T-helper 2 cell treated with Interferon-gamma antibody and Interleukin-4, amounts not matched to agents 5 μg/mL and 100 μg/mL, for 36 hours (primary cell): Measurements from ENCODE around the gene UROS.

Experiments
- DNase-seq: peaks from one replicate; pipeline ENCODE4 v3.0.0; 2021; ENCODE audit warnings: low spot score
- H3K27ac Mint-ChIP-seq: one replicate; pipeline ENCODE4 v1.8.0; 2021; ENCODE audit warnings: mild to moderate bottlenecking, mixed read lengths
- H3K27me3 Mint-ChIP-seq: one replicate; pipeline ENCODE4 v1.8.0; 2021; ENCODE audit warnings: low read depth, mixed read lengths
- H3K36me3 Mint-ChIP-seq: one replicate; pipeline ENCODE4 v1.8.0; 2021; ENCODE audit warnings: low read depth, mixed read lengths
- H3K4me1 Mint-ChIP-seq: one replicate; pipeline ENCODE4 v1.8.0; 2021; ENCODE audit warnings: low read depth, mixed read lengths
- H3K4me3 Mint-ChIP-seq: one replicate; pipeline ENCODE4 v1.8.0; 2022; ENCODE audit warnings: mild to moderate bottlenecking, moderate library complexity, mixed read lengths
- H3K9me3 Mint-ChIP-seq: one replicate; pipeline ENCODE4 v1.8.0; 2021; ENCODE audit warnings: mixed read lengths

UROS gene

GRCh38 chr10:125788156-125789034, 34.7 kb downstream of the UROS start:
- Mint-ChIP-seq H3K36me3 (peaks cover 14% of the 10 kb centered on the region), H3K9me3 (no peaks in the 10 kb centered on the region), H3K27me3 (no peaks in the 10 kb centered on the region), H3K4me3 (no peak overlapping the region), H3K4me1 (peaks cover 12% of the 10 kb centered on the region), H3K27ac (peak overlapping the region; percentile 71)
- DNase-seq = no peak

- Mint-ChIP-seq H3K4me1 (peaks cover 12% of the 10 kb centered on the region), H3K27ac (no peak overlapping the region), H3K4me3 (no peak overlapping the region), H3K27me3 (no peaks in the 10 kb centered on the region), H3K36me3 (peaks cover 8% of the 10 kb centered on the region), H3K9me3 (no peaks in the 10 kb centered on the region)
- DNase-seq = no peak
Measured at GRCh38 chr10:125785791-125786190, 37.3 kb downstream of the UROS start.

- Mint-ChIP-seq H3K36me3 (peaks cover 4% of the 10 kb centered on the region), H3K4me3 (no peak overlapping the region), H3K27ac (no peak overlapping the region), H3K27me3 (no peaks in the 10 kb centered on the region), H3K4me1 (peaks cover 11% of the 10 kb centered on the region), H3K9me3 (no peaks in the 10 kb centered on the region)
- DNase-seq = no peak
Measured at GRCh38 chr10:125783957-125784356, 39.1 kb downstream of the UROS start.

GRCh38 chr10:125783408-125783807, 39.6 kb downstream of the UROS start:
- DNase-seq = no peak
- peaks cover 3% of the 10 kb centered on the region for H3K36me3 Mint-ChIP-seq
- peaks cover 7% of the 10 kb centered on the region for H3K4me1 Mint-ChIP-seq
- no peak overlapping the region for H3K4me3 Mint-ChIP-seq
- no peak overlapping the region for H3K27ac Mint-ChIP-seq
- no peaks in the 10 kb centered on the region for H3K27me3 Mint-ChIP-seq
- H3K9me3 Mint-ChIP-seq = no peaks in the 10 kb centered on the region

GRCh38 chr10:125782616-125783015, 40.4 kb downstream of the UROS start:
- Mint-ChIP-seq H3K4me1 (no peaks in the 10 kb centered on the region), H3K27ac (no peak overlapping the region), H3K36me3 (no peaks in the 10 kb centered on the region), H3K27me3 (no peaks in the 10 kb centered on the region), H3K9me3 (no peaks in the 10 kb centered on the region), H3K4me3 (no peak overlapping the region)
- no peak for DNase-seq

GRCh38 chr10:125782054-125782453, 41.0 kb downstream of the UROS start:
- no peak overlapping the region for H3K27ac Mint-ChIP-seq
- H3K4me3 Mint-ChIP-seq = no peak overlapping the region
- H3K27me3 Mint-ChIP-seq = no peaks in the 10 kb centered on the region
- no peak for DNase-seq
- H3K36me3 Mint-ChIP-seq = no peaks in the 10 kb centered on the region
- no peaks in the 10 kb centered on the region for H3K9me3 Mint-ChIP-seq
- H3K4me1 Mint-ChIP-seq = no peaks in the 10 kb centered on the region

GRCh38 chr10:125781374-125781773, 41.7 kb downstream of the UROS start:
- Mint-ChIP-seq H3K9me3 (no peaks in the 10 kb centered on the region), H3K36me3 (no peaks in the 10 kb centered on the region), H3K27ac (no peak overlapping the region), H3K27me3 (no peaks in the 10 kb centered on the region), H3K4me3 (no peak overlapping the region), H3K4me1 (no peaks in the 10 kb centered on the region)
- DNase-seq = no peak

- H3K4me3 Mint-ChIP-seq = no peak overlapping the region
- H3K9me3 Mint-ChIP-seq = no peaks in the 10 kb centered on the region
- H3K36me3 Mint-ChIP-seq = no peaks in the 10 kb centered on the region
Measured at GRCh38 chr10:125779403-125780327, 43.4 kb downstream of the UROS start.

GRCh38 chr10:125778556-125778955, 44.5 kb downstream of the UROS start:
- Mint-ChIP-seq H3K27me3 (no peaks in the 10 kb centered on the region), H3K27ac (no peak overlapping the region), H3K36me3 (no peaks in the 10 kb centered on the region), H3K9me3 (no peaks in the 10 kb centered on the region), H3K4me3 (no peak overlapping the region), H3K4me1 (no peaks in the 10 kb centered on the region)
- DNase-seq = no peak

More at GRCh38 chr10:125779403-125780327, 43.4 kb downstream of the UROS start:
- Mint-ChIP-seq H3K27me3 (no peaks in the 10 kb centered on the region), H3K4me1 (no peaks in the 10 kb centered on the region), H3K27ac (no peak overlapping the region)
- DNase-seq = no peak

GRCh38 chr10:125777806-125778205, 45.3 kb downstream of the UROS start:
- Mint-ChIP-seq H3K27ac (no peak overlapping the region), H3K4me3 (no peak overlapping the region), H3K9me3 (no peaks in the 10 kb centered on the region), H3K4me1 (no peaks in the 10 kb centered on the region), H3K27me3 (no peaks in the 10 kb centered on the region), H3K36me3 (no peaks in the 10 kb centered on the region)
- no peak for DNase-seq

- Mint-ChIP-seq H3K36me3 (no peaks in the 10 kb centered on the region), H3K27ac (no peak within 1 kb of the TSS), H3K4me3 (no peak within 1 kb of the TSS), H3K9me3 (no peaks in the 10 kb centered on the region), H3K4me1 (no peaks in the 10 kb centered on the region), H3K27me3 (no peaks in the 10 kb centered on the region)
- DNase-seq = no peak
Measured at GRCh38 chr10:125775491-125776106, 47.5 kb downstream of the UROS start, which contains the start of gene MMP21. TSS of gene MMP21 (minus strand) at chr10:125775821. CDS start at chr10:125775821, 0 bp downstream.

- no peaks in the 10 kb centered on the region for H3K4me1 Mint-ChIP-seq
- no peaks in the 10 kb centered on the region for H3K27me3 Mint-ChIP-seq
- no peak overlapping the region for H3K27ac Mint-ChIP-seq
- DNase-seq = no peak
- no peak overlapping the region for H3K4me3 Mint-ChIP-seq
- H3K36me3 Mint-ChIP-seq = no peaks in the 10 kb centered on the region
- H3K9me3 Mint-ChIP-seq = no peaks in the 10 kb centered on the region
Measured at GRCh38 chr10:125774581-125775191, 48.4 kb downstream of the UROS start.

GRCh38 chr10:125773687-125774543, 49.1 kb downstream of the UROS start:
- no peak overlapping the region for H3K27ac Mint-ChIP-seq
- no peaks in the 10 kb centered on the region for H3K4me1 Mint-ChIP-seq
- no peak for DNase-seq
- no peaks in the 10 kb centered on the region for H3K27me3 Mint-ChIP-seq
- H3K36me3 Mint-ChIP-seq = no peaks in the 10 kb centered on the region
- H3K4me3 Mint-ChIP-seq = no peak overlapping the region
- H3K9me3 Mint-ChIP-seq = no peaks in the 10 kb centered on the region
